ENCODE data around the gene BARHL1.

BARHL1 gene

DNA sequence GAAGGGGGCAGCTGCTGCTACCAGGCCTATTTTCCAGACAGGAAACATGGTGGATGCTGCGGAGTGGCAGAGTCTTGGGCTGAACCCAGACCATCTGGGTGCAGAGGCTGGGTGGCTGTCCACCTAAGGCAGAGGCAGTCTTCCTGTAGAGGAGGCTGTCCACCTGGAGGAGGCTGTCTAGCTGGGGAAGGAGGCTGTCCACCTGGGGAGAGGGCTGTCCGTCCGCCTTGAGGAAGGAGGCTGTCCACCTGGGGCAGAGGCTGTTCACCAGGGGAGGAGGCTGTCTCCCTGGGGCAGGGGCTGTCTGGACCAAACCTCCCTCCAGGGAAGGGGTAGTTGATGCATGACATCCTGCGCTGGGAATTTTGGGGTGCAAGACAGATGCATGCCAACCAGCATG, 39.2 kb upstream of the BARHL1 start:
- no peaks in the 10 kb centered on the region for H3K9me3 ChIP-seq (ENCODE audit: low read depth, low read length)
- H3K4me3 ChIP-seq, result no peak overlapping the region
- H3K27ac ChIP-seq, result no peak overlapping the region
- H3K9ac ChIP-seq (ENCODE audit: insufficient read length), result no peak overlapping the region
- no peaks in the 10 kb centered on the region for H3K36me3 ChIP-seq (ENCODE audit: insufficient read depth, low read length)
- DNase-seq (ENCODE audit: low read depth, low spot score), result no peak
- no peak for TF ChIP-seq POLR2AphosphoS5 (IDR thresholded peaks at IDR 0.05; ENCODE audit: borderline replicate concordance, low read depth, low read length)
- TF ChIP-seq EZH2 (IDR thresholded peaks at IDR 0.05), result no peak
- TF ChIP-seq FOXP2 (optimal IDR thresholded peaks at IDR 0.05; ENCODE audit: control extremely low read depth, extremely low read length, insufficient read depth), result no peak

DNA sequence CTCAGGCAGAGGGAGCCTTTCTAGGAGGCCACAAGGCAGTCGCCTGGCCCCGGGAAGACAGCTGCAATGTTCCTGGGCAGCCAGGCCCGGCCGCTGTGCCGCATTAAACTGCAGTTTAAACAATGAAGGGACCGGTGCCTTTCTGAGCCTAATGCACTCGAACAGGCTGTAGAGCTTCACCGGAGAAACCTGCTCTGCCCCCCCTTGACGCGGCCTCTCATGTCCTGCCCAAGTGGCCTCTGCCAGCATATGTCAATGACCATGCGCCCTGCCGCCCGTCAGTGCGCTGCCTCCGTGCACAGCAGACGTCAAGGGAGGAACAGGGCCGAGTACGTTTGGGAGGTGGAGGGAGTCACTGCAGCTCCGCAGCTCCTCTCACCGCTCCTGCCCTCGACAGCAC, 38.4 kb upstream of the BARHL1 start:
- no peaks in the 10 kb centered on the region for H3K36me3 ChIP-seq (ENCODE audit: insufficient read depth, low read length)
- no peak overlapping the region for H3K9ac ChIP-seq (ENCODE audit: insufficient read length)
- no peak overlapping the region for H3K27ac ChIP-seq
- DNase-seq (ENCODE audit: low read depth, low spot score), result no peak
- no peaks in the 10 kb centered on the region for H3K9me3 ChIP-seq (ENCODE audit: low read depth, low read length)
- no peak overlapping the region for H3K4me3 ChIP-seq
- TF ChIP-seq POLR2AphosphoS5 (IDR thresholded peaks at IDR 0.05; ENCODE audit: borderline replicate concordance, low read depth, low read length) (no peak), FOXP2 (optimal IDR thresholded peaks at IDR 0.05; ENCODE audit: control extremely low read depth, extremely low read length, insufficient read depth) (no peak), EZH2 (IDR thresholded peaks at IDR 0.05) (no peak)

DNA sequence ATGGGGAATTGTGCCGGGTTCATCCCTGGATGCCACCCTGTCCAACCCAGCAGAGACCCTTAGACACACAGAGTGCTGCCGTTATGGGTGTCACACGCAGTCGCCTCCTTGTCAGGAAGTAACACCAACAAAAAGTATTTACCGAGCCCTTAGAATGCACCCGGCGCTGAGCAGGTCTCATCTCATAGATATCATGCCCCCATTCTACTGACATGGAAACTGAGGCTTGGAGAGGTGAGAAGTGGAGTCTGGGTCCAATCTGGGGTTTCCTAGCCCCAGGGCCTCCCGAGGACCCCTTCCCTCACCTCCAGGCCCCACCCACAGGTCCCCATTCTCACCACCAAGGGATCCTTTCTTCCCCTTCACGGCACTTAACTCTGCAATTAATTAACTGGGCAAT, 36.8 kb upstream of the BARHL1 start:
- Histone ChIP-seq H3K36me3 (ENCODE audit: insufficient read depth, low read length) (no peaks in the 10 kb centered on the region), H3K9me3 (ENCODE audit: low read depth, low read length) (no peaks in the 10 kb centered on the region), H3K4me3 (no peak overlapping the region), H3K9ac (ENCODE audit: insufficient read length) (no peak overlapping the region), H3K27ac (no peak overlapping the region)
- no peak for DNase-seq (ENCODE audit: low read depth, low spot score)
- TF ChIP-seq FOXP2 (optimal IDR thresholded peaks at IDR 0.05; ENCODE audit: control extremely low read depth, extremely low read length, insufficient read depth) (no peak), EZH2 (IDR thresholded peaks at IDR 0.05) (no peak), POLR2AphosphoS5 (IDR thresholded peaks at IDR 0.05; ENCODE audit: borderline replicate concordance, low read depth, low read length) (no peak)

DNA sequence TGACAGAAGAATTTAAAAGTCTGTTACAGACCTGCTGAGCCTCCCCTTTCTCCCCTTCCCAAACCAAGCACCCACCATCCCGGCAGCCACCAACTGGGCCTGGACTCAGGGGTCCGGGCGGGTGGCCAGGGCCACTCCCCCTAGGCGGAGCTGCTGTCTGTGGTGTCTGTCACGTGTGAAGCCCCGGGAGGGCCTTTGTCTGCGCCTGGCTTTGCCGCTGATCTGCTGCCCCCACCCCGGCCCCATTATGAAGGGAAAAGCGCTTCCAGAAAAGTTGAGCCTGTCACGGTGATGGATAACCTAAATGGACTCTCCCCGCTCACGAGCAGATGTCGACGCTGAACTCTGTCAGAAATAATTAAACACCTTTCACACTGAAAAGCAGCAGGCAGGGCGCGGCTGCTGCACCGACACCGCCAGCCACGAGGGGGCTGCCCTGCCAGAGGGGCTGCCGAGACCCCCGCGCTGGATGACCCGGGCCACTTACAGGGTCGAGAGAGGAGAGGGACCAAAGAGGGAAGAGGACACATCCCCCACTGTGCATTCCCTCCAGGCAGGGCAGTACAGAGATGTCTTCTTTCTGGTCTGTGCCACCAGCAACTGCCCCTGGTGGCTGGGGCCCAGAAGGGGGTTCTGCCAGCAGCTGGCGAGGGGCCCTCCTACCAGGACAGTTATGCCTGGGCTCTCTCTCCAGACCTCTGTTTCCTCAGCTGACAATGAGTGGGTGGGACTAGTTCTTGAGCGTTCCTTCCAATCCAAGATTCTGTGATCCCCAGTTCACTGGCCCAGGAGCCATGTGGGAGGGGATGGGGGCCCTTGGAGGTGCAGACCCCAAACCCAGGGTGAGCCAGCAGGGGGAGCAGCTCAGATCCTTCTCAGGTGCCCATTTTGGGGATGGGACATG, 36.0 kb upstream of the BARHL1 start:
- Histone ChIP-seq H3K27ac (no peak overlapping the region), H3K4me3 (peak overlapping the region; percentile 50), H3K9ac (ENCODE audit: insufficient read length) (no peak overlapping the region), H3K9me3 (ENCODE audit: low read depth, low read length) (no peaks in the 10 kb centered on the region), H3K36me3 (ENCODE audit: insufficient read depth, low read length) (no peaks in the 10 kb centered on the region)
- TF ChIP-seq POLR2AphosphoS5 (IDR thresholded peaks at IDR 0.05; ENCODE audit: borderline replicate concordance, low read depth, low read length) (no peak), FOXP2 (optimal IDR thresholded peaks at IDR 0.05; ENCODE audit: control extremely low read depth, extremely low read length, insufficient read depth) (no peak), EZH2 (IDR thresholded peaks at IDR 0.05) (no peak)
- no peak for DNase-seq (ENCODE audit: low read depth, low spot score)

DNA sequence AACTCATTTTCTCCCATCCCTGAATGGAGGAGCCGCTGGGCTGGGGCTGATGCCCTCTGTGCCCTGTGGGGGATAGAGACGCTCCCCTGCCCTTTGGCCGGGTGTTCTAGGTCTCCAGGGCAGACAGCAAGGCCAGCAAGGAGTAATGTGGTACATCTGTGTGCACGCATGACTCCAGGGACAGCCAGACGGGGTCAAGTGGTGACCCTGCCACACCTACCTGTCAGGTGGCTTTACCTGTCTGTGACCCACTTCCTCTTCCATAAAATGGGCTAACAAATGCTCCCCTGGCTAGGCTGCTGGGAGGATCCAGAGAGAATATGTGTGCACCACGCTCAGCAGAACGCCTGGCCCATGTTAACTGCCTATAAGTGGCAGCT, 35.4 kb upstream of the BARHL1 start:
- H3K27ac ChIP-seq, result no peak overlapping the region
- DNase-seq (ENCODE audit: low read depth, low spot score), result no peak
- H3K4me3 ChIP-seq, result no peak overlapping the region
- H3K9ac ChIP-seq (ENCODE audit: insufficient read length), result no peak overlapping the region
- no peaks in the 10 kb centered on the region for H3K9me3 ChIP-seq (ENCODE audit: low read depth, low read length)
- no peak for TF ChIP-seq EZH2 (IDR thresholded peaks at IDR 0.05)
- TF ChIP-seq POLR2AphosphoS5 (IDR thresholded peaks at IDR 0.05; ENCODE audit: borderline replicate concordance, low read depth, low read length), result no peak
- no peak for TF ChIP-seq FOXP2 (optimal IDR thresholded peaks at IDR 0.05; ENCODE audit: control extremely low read depth, extremely low read length, insufficient read depth)
- no peaks in the 10 kb centered on the region for H3K36me3 ChIP-seq (ENCODE audit: insufficient read depth, low read length)

DNA sequence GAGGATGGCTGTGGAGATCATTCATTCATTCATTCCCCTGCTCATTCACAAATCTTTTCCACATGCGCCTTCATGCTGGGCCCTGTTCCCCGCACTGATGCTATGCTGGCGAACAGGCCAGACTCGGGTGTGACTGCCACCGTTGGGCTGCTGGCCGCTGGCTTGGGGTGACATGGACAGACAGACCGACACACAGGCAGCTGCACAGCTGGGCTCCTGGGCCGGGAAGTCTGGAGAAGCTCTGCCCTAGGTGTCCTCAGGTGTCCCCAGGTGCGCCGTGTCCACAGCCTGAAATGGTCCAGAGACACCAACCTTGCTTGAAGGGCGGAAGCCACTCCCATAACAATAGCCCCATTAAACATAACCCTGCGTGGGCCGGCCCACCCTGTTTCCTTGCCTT, 35.0 kb upstream of the BARHL1 start:
- H3K9ac ChIP-seq (ENCODE audit: insufficient read length), result no peak overlapping the region
- no peaks in the 10 kb centered on the region for H3K36me3 ChIP-seq (ENCODE audit: insufficient read depth, low read length)
- TF ChIP-seq POLR2AphosphoS5 (IDR thresholded peaks at IDR 0.05; ENCODE audit: borderline replicate concordance, low read depth, low read length), result no peak
- no peak for TF ChIP-seq EZH2 (IDR thresholded peaks at IDR 0.05)
- no peak for TF ChIP-seq FOXP2 (optimal IDR thresholded peaks at IDR 0.05; ENCODE audit: control extremely low read depth, extremely low read length, insufficient read depth)
- no peak overlapping the region for H3K27ac ChIP-seq
- no peaks in the 10 kb centered on the region for H3K9me3 ChIP-seq (ENCODE audit: low read depth, low read length)
- no peak overlapping the region for H3K4me3 ChIP-seq
- DNase-seq (ENCODE audit: low read depth, low spot score), result no peak

- Histone ChIP-seq H3K36me3 (ENCODE audit: insufficient read depth, low read length) (no peaks in the 10 kb centered on the region), H3K4me3 (no peak overlapping the region), H3K9me3 (ENCODE audit: low read depth, low read length) (no peaks in the 10 kb centered on the region), H3K9ac (ENCODE audit: insufficient read length) (no peak overlapping the region), H3K27ac (no peak overlapping the region)
- DNase-seq (ENCODE audit: low read depth, low spot score), result no peak
- no peak for TF ChIP-seq EZH2 (IDR thresholded peaks at IDR 0.05)
- no peak for TF ChIP-seq FOXP2 (optimal IDR thresholded peaks at IDR 0.05; ENCODE audit: control extremely low read depth, extremely low read length, insufficient read depth)
- no peak for TF ChIP-seq POLR2AphosphoS5 (IDR thresholded peaks at IDR 0.05; ENCODE audit: borderline replicate concordance, low read depth, low read length)
Measured at GRCh38 chr9:132547976-132548730, 34.3 kb upstream of the BARHL1 start.

Measured in SK-N-MC (cell line).